ENCODE data around the gene DPP6.

DPP6 gene

DNA sequence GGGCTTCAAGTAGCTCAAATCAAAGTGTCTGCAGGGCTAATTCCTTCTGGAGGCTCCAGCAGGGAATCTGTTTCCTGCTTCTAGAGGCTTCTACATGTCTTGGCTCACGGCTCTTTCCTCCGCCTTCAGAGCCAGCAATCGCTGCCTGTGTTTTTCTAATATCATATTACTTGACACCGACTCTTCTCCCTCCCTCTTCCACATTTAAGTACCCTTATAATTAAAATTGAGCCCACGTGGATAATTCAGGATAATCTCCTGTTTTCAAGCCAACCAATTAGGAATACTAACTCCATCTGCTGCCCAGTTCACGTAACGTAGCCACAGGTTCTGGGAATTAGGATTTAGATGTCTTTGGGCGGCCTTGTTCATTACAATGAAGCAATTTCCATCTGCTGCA is 372.2 kb downstream of the DPP6 start:
- no peak for FAIRE-seq

DNA sequence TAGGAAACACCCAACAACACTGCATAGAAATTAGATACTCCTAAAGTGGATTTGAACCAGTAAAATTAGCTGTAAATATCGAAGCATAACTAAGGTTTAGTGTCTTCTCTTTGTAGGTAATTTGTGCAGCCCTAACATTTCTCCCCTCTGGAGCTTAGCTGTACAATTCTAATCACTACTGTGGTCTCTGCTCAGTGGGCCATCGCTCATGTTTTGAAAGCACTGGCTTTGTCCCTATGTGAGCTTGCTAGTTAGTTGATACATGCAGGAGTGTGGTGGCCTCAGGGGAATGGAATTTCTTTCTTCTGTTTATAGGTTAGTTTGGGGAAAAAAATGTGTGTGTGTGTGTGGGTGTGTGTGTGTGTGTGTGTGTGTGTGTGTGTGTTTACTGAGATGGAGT is 373.1 kb downstream of the DPP6 start:
- FAIRE-seq, result no peak

DNA sequence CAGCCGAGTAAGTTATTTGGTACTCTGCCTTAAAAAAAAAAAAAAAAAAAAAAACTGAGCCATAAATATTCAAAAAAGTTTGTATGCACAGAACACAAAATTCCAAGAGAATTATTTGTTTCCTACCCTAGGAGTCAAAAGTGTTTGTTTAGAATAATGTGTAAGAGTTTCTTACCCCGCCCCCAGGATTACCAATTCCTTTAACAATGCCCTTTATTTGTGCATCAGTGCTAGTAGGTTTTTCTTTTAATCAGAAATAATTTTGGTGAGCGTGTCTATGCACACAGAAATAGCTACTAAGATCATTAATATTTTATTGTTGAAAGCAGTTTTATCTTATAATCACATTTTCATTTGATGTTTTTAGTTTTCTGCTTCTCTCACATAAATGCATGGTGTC is 374.6 kb downstream of the DPP6 start:
- no peak for FAIRE-seq

DNA sequence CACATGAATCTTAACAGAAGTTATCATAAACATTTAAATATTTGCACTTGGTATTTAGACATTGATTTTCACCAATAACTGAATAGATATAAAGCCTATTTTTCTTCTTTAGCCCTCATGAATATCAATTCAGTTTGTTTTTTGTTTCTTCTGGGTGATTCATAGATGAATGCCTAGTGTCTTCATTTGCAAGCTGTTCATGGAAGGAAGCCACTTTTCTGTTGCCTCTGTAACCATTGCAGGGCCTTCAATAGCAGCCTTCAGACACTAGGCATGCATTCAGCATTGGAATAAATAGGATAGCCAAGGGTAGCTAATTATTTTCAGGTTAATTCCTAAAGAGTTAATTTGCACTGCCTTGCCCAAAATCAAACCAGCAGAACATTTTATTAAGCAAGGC is 375.3 kb downstream of the DPP6 start:
- FAIRE-seq, result no peak

DNA sequence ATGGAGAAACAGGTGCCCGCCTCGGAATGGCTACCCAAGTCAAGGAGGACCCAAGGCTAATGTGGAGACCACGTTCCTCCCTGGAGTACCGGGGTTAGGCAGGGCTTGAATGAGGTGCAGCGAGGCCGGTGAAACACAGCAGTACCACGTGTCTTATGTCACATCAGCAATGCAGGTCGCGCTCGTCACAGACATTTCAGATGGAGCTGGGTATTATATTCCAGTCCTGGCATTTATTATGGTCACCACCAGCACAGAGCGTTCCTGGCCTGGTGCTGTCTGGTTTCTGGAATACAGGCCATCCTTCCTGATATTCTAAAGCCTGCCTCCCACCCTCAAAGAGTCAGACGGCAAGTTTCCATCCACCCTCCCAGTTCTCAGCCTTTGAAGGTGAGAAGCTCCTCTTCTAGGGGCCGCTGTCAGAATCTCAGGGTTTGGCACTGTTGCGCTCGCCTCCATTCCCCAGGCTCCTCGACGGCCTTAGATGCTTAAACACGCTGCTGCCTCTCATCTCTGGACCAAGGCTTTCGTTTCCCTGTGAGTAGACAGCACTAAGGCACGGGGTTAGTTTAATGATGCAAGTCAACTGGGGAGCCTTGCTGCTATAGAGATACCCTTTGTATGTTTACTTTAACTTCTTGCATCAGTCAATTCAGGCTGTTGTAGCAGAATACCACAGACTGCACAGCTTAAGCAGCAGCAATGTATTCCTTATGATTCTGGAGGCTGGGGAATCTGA is 377.6 kb downstream of the DPP6 start:
- no peak for FAIRE-seq

DNA sequence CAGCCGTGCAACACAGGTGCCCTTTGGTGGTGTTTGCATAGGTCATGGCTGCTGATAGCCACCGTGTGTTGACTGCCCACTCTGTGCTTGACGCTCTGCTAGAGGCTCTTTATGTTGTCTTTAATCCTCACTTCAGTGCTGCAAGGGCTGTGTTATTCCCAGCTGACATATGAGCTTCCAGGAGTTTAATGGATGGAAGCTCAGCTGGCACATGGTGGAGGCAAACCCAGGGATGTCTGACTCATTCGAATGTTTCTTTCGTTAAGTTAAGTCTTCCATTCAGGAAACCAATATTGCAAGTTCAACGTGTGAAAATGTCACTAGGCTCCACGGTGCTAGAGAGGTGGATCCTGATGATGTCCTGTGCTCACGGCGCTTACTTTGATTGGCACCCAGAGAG is 378.4 kb downstream of the DPP6 start:
- FAIRE-seq, result no peak

DNA sequence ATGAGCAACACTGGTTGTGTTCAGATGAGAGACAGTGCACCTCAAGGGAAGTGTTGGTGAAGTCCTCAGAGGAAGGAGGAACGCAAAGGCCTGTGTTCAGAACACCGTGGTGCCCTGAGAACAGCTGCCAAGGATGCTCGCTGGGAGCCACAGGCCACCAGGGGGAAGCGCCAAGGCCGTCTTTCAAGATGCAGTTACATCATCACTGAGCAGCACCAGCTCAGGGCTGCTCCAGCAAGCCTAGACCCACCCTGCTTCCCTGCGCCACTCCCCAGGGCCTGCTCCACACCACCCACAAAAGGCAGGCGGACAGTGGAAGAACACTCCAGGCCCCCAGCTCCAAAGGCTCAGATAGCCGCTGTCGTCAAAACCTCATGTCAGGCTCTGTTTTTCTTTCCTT is 378.8 kb downstream of the DPP6 start:
- no peak for FAIRE-seq

DNA sequence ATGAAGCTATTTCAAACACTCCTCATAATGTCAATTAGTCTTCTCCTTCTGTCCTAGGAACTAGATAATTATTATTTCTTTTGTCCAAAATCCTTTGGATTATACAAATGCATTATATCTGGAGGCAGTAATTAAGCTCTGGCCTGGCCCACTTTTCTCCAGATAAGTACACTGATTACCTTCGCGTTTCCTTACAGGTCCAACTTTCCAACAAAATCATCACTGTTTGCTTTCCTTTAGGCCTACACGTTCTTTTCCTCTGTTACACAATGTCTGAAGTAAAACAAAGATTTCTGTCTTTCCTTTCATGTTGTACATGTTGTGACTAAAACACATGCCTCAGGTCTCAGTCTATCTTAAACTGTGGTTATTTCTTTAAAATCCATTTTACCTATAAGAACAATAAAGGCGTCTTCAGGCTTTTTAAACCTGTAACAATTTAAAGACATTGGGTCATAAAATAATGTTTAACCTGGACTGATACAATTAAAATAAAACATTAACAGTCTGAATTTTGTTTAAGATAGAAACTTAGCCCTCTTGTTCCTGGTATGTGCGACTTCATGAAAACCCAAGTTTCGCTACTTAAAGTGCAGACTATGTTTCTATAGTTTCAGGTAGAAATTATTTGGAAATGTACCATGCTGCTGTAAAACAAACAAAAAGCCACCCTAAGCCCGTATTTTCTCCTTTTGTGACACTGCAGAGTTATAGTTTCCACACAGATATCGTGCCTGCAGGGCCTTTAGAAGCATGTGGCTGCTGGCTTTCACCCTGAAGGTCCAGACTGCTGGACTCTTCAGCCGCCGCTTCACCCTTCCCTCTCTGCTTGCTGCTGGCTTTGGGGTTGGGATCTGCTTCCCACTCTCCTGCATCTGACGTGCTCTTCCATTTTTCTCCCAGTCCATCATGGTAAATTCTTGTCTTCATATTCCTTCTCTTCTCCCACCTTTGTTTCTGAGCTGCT is 381.7 kb downstream of the DPP6 start:
- FAIRE-seq, result no peak

DNA sequence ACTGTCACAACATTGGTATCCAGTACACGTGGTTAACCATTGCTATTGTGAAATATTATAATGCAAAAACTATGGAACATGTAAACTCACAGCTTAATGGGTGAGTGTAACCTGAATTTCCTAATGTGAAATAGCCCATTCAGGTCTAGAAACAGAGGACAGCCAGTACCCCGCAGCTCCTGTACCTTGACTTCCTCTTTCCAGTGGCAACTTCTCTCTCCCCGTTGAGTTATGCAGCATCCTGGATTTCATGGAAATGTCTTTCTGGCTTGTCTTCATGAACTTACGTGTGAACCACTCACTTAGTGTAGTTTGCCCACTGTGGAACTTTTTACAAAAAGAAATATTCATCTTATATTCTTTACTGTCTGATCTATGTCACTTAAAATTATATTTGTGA is 384.4 kb downstream of the DPP6 start:
- FAIRE-seq, result no peak

DNA sequence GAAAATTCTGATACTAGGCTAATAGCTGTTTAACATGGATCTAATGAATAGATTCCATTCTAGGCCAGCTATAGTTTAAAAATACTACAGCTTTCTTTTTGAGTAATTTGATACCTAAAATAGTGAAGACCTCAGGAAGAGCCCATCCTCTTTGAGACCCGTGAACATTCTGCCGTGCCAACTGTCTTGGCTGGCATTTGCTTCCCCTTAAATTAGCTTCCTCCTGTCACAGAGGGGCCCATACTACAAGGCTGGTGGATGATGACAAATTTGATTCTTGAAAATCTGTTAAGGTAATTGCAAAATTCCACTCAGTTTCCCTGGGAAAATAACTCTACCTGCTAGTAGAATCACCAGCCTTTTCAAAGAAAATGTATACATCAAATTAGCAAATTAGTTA is 385.0 kb downstream of the DPP6 start:
- FAIRE-seq, result no peak

DNA sequence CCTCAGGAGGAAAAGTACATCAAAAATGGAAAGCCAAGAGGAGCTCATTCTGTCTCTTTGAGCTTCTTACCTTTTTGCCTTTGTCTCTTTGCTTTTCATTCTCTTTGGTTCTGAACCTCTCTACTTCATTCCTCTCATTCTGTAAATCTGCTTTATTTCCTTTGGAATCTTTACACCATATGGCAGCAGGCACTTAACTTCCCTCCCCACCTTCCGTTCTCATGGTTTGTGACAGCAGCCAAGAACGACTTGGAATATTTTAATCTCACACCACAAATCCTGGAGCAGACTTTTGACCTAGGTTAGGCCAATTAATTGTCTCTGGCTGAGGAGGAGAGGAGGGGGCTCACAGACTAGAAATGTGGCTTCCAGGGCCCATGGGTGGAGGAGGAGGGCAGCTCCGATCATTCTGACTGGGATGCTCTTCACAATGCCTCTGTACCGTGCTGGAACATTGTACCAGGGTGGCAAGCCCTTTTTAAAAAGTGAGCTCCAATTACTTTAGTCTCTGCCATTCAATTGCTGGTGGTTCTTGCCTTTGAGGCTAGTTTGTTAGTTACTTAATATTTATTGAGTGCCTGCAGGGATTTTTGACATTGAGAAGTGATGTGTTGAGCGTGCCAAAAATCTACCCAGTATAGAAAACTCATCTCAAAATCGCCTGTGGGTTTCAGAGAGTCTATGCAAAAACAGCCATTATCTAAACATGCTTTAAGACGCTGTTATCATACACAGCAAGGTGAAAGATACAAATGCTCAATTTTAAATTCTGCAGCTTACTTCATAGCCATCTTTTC is 386.6 kb downstream of the DPP6 start:
- no peak for FAIRE-seq

DNA sequence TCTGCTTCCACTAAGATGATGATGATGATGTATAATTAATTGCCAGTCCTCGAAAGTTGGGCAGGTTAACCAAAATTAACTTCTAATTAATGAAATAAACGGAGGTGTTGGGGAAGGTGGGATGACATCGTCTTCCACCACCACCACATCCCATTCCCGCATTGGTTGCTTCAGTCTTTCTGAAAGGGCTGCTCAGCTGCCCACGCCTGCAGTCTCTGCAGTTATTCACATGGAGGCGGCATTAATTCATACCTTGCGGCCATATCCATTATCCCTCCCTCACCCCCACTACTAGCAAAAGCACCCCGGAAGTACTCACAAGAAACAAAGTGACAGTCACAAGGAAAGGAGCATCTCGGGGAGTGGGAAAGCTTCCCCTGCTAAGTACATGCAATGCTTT is 387.9 kb downstream of the DPP6 start:
- FAIRE-seq, result no peak

DNA sequence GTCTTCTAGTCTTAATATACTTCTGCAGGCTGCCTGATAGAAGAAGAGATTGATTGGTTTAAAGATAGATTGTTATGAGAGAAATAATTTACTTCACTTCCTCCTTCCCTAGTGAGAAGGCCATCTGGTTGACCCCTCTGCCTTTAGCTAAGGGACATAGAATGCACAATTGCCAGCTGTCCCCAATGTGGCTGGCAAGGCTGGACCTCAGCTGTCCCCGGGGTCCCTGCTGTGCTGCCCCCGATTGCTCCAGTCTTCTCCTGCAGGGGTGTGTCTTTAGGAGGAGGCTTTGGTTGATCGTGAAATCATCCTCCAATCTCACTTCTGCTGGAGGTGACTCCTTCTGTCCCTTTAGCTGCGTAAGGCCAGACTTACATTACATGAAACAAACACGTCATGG is 388.5 kb downstream of the DPP6 start:
- FAIRE-seq, result no peak

DNA sequence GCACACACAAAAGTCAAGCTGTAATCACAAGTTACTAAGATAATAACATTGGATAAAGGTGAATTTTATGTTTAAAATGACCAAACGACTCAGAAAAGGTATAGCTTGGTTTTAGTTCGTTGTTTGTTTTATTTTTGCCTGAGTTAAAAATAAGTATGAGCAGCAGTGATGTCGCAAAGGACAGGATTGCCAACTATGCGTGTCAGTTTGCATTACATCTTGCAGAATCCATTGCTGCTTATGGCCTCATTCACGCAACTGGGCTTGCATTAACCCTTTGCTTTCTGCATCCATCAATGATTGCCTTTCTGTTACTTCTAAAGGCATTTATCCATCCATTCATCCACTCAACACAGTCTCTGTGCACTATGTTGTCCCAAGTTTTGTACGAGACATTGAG is 389.6 kb downstream of the DPP6 start:
- no peak for FAIRE-seq

DNA sequence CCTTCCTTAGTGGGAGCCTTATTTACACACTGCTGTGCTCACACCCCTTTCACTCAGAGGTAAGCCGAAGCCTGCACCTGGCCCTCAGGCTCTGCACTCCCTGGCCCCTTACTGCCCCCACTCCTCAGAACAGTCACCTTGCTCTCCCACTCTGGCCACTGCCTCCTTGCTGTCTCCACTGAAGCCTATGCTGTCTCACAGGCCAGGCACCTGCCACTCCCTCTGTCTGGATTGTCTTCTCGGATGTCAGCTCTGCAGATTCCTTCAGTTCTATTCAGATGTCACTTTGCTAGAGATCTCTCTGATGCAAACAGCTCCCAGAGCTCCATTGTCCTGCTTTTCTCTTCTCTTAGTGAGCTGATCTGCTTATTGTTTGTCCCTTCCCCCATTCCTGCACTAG is 390.7 kb downstream of the DPP6 start:
- no peak for FAIRE-seq

DNA sequence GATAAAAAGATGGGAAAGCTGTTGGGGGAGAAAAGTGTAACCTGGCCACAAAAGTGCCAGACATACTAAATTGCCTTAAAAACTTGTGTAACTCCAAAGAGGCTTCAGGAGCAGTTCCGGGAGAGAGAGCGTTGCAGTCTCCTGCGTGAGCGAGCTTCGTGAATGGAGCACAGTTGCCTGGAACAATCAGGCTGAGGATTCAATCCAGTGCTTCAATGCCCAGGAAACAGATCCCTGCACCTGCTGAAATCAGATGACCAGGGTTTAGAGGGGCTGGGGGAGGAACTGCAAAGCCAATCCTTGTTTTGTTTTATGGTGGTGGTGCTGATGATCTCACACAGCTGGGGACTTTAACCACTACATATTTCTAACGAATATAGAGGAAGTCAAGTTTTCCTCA is 398.3 kb downstream of the DPP6 start:
- no peak for FAIRE-seq

DNA sequence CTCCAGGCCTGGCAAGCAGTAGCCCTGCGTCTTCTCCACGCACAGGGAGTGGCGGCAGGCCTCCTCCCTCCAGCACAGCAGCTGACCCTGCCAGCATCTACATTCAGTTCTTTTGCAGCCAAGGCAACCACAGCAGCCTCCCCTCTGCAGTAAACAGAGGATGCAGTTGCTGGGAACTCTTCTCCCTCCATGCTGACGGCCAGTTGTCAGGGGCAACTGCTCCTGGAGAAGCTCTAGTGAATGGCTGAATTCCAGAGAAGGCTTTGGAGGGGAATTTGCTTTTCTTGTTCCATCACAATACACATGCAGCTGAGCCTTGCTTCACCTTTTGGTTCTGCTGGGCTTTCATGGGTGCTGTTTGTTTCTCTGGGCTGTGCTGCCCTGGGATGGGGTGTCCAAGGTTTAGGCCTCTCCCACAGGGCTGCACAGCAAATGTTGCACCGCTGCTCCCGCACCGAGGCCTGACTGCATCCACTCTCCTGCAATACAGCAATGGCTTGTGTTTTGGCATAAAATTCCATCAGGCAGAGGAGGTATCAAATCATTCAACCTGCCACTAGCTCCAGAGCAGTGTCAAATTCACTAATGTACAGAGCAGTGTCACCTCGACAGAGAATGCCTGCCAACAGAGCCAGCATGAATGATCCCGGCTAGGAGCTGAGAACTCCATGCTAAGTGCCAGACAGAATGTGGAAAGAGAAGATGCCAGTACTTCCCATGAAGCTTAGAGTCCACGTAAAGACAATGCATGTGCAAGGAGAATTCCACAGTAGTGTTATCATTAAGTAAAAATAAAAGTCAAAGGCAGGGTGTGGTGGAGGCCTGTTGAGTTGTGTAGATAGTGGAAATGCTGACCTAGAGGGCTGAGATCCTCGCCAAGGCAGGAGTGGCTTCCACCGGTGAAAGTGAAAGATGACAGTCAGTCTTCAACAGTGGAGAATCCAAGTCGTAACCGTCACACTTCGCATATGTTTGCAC is 399.6 kb downstream of the DPP6 start:
- FAIRE-seq, result no peak

DNA sequence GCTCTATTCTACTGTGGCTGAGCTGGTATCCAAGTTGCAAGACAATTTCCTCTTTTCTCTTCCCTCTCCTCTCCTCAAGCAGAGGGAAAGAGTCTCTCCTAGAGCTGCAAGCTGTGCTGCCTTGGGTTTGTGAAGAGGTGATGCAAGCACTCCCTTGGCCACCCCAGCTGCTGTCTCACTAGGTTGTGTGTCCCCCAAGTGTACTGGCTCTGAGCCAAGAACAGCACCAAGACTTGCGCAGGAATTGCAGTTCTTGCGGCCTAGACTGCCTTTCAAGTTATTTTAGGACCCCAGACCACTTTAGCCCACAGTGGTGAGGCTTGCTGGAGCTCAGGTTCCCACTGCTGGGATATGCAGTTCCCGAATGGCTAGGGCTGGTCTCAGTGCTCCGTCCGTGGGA is 411.6 kb downstream of the DPP6 start:
- FAIRE-seq, result no peak

DNA sequence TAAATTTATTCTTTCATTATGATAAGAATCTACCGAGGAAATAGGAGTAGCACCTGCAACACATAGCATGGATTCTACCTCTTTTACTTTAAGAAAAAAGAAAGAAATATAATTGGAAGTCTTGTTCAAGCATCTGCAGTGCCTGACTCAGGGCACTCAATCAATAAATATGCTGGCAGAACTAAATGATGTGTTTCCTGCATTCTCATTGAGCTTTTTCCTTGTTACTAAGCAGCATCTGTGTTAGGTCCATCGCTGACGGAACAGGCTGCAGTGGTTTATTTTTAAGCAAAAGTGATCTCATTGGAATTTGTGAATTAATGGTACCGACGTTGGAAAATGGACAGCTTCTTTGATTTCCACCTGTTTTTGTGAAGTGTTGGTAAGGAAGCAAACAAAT is 417.5 kb downstream of the DPP6 start:
- no peak for FAIRE-seq

DNA sequence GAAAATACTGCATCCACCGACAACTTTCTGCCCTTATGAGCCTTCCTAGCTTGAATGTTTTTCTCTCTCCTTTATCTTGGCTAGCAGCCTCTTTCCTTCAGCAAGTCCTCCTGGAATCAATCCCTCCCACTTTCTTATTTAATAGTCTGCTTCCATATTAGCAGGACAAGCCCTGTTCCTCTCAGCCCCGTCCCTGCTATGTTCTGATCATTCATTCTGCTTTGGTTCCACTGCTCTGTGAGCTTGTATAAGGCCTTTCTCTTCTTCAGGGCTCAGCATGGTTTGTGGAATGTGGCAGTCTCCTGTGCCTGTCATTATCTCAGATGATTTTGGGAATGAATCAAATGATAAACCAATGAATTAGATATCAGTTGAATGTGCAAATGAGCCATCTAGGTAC is 420.1 kb downstream of the DPP6 start:
- no peak for FAIRE-seq

DNA sequence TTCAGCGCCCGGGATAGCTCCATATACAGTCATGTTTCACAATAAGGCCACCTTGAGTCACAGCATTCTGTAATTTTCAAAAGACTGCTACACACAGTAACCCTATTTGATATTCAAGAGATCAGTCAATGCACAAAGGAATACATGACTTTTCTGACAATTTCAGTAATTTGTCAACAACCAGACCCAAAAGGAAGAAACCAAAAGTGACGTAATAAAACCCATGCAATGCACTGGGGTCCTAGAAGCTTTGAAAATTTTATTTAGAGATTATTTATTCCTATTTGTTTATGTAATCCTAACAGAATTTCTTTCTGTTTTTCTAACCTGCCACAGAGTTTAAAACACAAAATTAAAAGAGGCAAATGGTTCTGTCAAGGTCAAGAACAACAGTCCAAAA is 421.2 kb downstream of the DPP6 start:
- no peak for FAIRE-seq

DNA sequence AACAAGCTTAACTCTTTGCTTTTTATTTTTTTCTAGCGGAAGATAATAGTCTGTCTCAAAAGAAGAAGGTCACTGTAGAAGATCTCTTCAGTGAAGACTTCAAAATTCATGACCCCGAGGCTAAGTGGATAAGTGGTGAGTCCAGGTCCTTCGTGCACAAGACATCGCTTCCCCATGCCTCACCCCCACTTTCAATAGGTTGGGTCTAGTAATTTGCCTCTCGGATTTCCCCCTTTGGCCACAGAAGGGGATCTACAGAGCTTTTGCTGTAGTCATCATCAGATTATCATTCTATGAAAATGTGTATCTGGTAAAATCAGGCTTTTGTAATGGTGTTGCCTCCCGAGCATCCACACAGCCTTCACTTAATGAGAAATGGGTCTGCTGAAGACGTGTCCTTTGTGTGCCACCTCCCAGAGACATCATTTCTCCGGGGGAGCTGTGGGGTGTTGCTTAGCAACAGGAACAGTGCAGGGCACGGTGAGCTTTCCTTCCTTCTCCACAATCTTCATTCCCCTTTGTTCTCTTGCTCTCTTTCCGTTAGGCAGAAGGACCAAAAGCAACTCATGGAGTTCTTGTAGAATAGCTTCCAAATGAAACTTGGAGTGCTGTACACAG is 422.8 kb downstream of the DPP6 start:
- FAIRE-seq, result no peak
